HCT116 (cell line): ENCODE measurements around the gene PRDX2. TPM values are rescaled to one million over a fixed set of nuclear protein-coding genes. Genes with fewer than 3 reads are reported as not detected.
A peak's percentile ranks its signal among the peaks of the same experiment; 100 is the strongest.

ENCODE experiments used
- ATAC-seq: fragments of 200-7000 bp; cut with Tn5 transposase; 2 replicates; pipeline ENCODE4 v1.9.1; 2020; ENCODE audit warnings: mild to moderate bottlenecking, moderate library complexity
- BruUV-seq: library from RNA; stranded (reverse); fragments of 400-500 nt; replicated peaks from 2 replicates; lab custom pipeline; 2021; lab: Mats Ljungman, UMichigan
- CTCF ChIA-PET: fragments of 300-600 bp; sonication (Branson Sonifier 250); formaldehyde crosslinking; loops from one replicate; lab custom pipeline; 2021; ENCODE audit warnings: antibody characterized with exemption; lab: Charles Lee
- POLR2A ChIA-PET: fragments of 300-600, 350-600 bp; sonication (Branson Sonifier 250); formaldehyde crosslinking; loops from one replicate; lab custom pipeline; 2021; ENCODE audit warnings: antibody characterized with exemption; lab: Charles Lee
- RAD21 ChIA-PET, 2 experiments: fragments of 300-600 bp; sonication (Branson Sonifier 250); formaldehyde crosslinking; loops; one replicate each; lab custom pipeline; 2023; ENCODE audit warnings: low total read pairs in 2 of 2; ENCODE audit not compliant: uncharacterized antibody in 2 of 2, unreplicated experiment in 2 of 2, low non-redundant PET in 1 of 2; lab: Charles Lee
- DNase-seq: peaks from one replicate; pipeline ENCODE4 v3.0.0-alpha.2; 2010; ENCODE audit warnings: low read depth, low spot score
- H2AFZ ChIP-seq: fragments of 200-600 bp; shearing (Covaris generic), sonication (generic); 2 replicates; pipeline ENCODE4 v1.6.1; 2017; ENCODE audit warnings: low read depth, mixed run types, mixed read lengths, antibody characterized with exemption, low read length; ENCODE audit not compliant: poor library complexity, severe bottlenecking
- H3K27ac ChIP-seq: 2 replicates; pipeline ENCODE4 v1.5.1; 2012; ENCODE audit warnings: low read depth, low read length
- H3K27me3 ChIP-seq: fragments of 200-600 bp; sonication (generic); 2 replicates; pipeline ENCODE4 v1.6.1; 2016; ENCODE audit warnings: mixed run types, low read length, mixed read lengths; ENCODE audit not compliant: insufficient read depth
- H3K36me3 ChIP-seq, 2 experiments: fragments of 200-500 bp in 1 of 2; fragments of 200-600 bp in 1 of 2; sonication (Bioruptor generic) in 1 of 2; sonication (generic) in 1 of 2; 2 replicates each; pipeline versions ENCODE4 v1.5.1 to v1.6.1; 2014 to 2016; ENCODE audit warnings: low read length in 2 of 2, inconsistent platforms in 1 of 2, mixed read lengths in 1 of 2, mixed run types in 1 of 2; ENCODE audit not compliant: insufficient read depth in 2 of 2, control insufficient read depth in 1 of 2
- H3K4me1 ChIP-seq, 2 experiments: fragments of 200-600 bp in 1 of 2; sonication (generic) in 1 of 2; 2 replicates each; pipeline versions ENCODE4 v1.5.1 to v1.6.1; 2012 to 2017; ENCODE audit warnings: low read length in 2 of 2, inconsistent platforms in 1 of 2, mild to moderate bottlenecking in 1 of 2, mixed read lengths in 1 of 2, mixed run types in 1 of 2, moderate library complexity in 1 of 2; ENCODE audit not compliant: insufficient read depth in 2 of 2, control insufficient read depth in 1 of 2
- H3K4me2 ChIP-seq: fragments of 200-600 bp; sonication (generic); 2 replicates; pipeline ENCODE4 v1.6.1; 2017; ENCODE audit warnings: mixed run types, low read length, mixed read lengths
- H3K4me3 ChIP-seq, 2 experiments: fragments of 200-600 bp in 1 of 2; sonication (generic) in 1 of 2; replicated peaks in 1 of 2; 2 replicates each; pipeline ENCODE4 v1.5.1; 2011 to 2016; ENCODE audit warnings: low read length in 2 of 2, control low read depth in 1 of 2, low read depth in 1 of 2, mild to moderate bottlenecking in 1 of 2, mixed read lengths in 1 of 2, mixed run types in 1 of 2
- H3K79me2 ChIP-seq: fragments of 200-600 bp; sonication (generic); 2 replicates; pipeline ENCODE4 v1.6.1; 2017; ENCODE audit warnings: mild to moderate bottlenecking, mixed run types, low read length, moderate library complexity, mixed read lengths; ENCODE audit not compliant: insufficient read depth
- H3K9ac ChIP-seq: fragments of 200-600 bp; sonication (generic); 2 replicates; pipeline ENCODE4 v1.6.1; 2016; ENCODE audit warnings: low read length, mixed read lengths
- H3K9me2 ChIP-seq: fragments of 200-600 bp; sonication (generic), shearing (Covaris generic); 2 replicates; pipeline ENCODE4 v1.6.1; 2017; ENCODE audit warnings: mixed run types, mild to moderate bottlenecking, moderate library complexity; ENCODE audit not compliant: insufficient read depth
- H3K9me3 ChIP-seq, 2 experiments: fragments of 200-500 bp in 1 of 2; fragments of 200-600 bp in 1 of 2; sonication (Bioruptor generic) in 1 of 2; sonication (generic) in 1 of 2; 2 replicates each; pipeline ENCODE4 v1.6.1; 2014 to 2017; ENCODE audit warnings: low read length in 2 of 2, mixed read lengths in 2 of 2, inconsistent platforms in 1 of 2, low read depth in 1 of 2, mild to moderate bottlenecking in 1 of 2, mixed run types in 1 of 2, moderate library complexity in 1 of 2; ENCODE audit not compliant: control insufficient read depth in 1 of 2, insufficient read depth in 1 of 2
- H4K20me1 ChIP-seq: fragments of 200-600 bp; sonication (generic), shearing (Covaris generic); 2 replicates; pipeline ENCODE4 v1.6.1; 2017; ENCODE audit warnings: mixed run types, mild to moderate bottlenecking, moderate library complexity; ENCODE audit not compliant: insufficient read depth
- CBX3 ChIP-seq: IDR thresholded peaks from 2 replicates; pipeline ENCODE4 v1.6.1; 2012; ENCODE audit warnings: low read depth
- POLR2AphosphoS5 ChIP-seq: IDR thresholded peaks from 2 replicates; pipeline ENCODE4 v1.6.1; 2011; ENCODE audit warnings: mild to moderate bottlenecking, low read depth, low read length, moderate library complexity
- REST ChIP-seq: IDR thresholded peaks from 2 replicates; pipeline ENCODE4 v1.6.1; 2012; ENCODE audit warnings: low read depth
- TCF7L2 ChIP-seq: IDR thresholded peaks from 2 replicates; pipeline ENCODE4 v1.7.0; 2011; ENCODE audit warnings: borderline replicate concordance, inconsistent platforms; ENCODE audit not compliant: insufficient read depth, insufficient read length; ENCODE audit errors: extremely low read depth
- ZBTB33 ChIP-seq: IDR thresholded peaks from 2 replicates; pipeline ENCODE4 v1.6.1; 2011; ENCODE audit warnings: mild to moderate bottlenecking, low read length, moderate library complexity; ENCODE audit not compliant: insufficient replicate concordance; ENCODE audit errors: extremely low read depth
- intact Hi-C: fragments of 100-400 bp; cut with micrococcal nuclease; formaldehyde crosslinking; loops from 2 replicates; pipeline ENCODE4 v1.10.0; 2022
- total RNA-seq: library from RNA; stranded (reverse); gene quantifications from one replicate; pipeline ENCODE4 v1.2.1, GENCODE V29; 2021; ENCODE audit not compliant: unreplicated experiment

Gene PRDX2
- total RNA-seq, 1 experiment from 2014 or later = 387 TPM

- no peak for TF ChIP-seq CBX3
- TF ChIP-seq POLR2AphosphoS5 = no peak
- TF ChIP-seq TCF7L2 = peak; percentile 86
- TF ChIP-seq ZBTB33 = no peak
- TF ChIP-seq REST = no peak
- POLR2A ChIA-PET = interaction anchor here (0.8 to 1.4 kb wide), 3 partner anchors 9 to 43 kb away, joined by 3 to 5 read pairs (median 3); partner anchors contain the start of gene JUNB
- H3K4me1 ChIP-seq = peaks cover 17 to 40% of the 10 kb centered on the region in 2 experiments
- ATAC-seq = peak; percentile 11
- H3K9me3 ChIP-seq = no peaks in the 10 kb centered on the region
- peaks cover 25% of the 10 kb centered on the region for H3K79me2 ChIP-seq
- intact Hi-C loops = loop anchor here (5.0 kb wide), 1 partner anchor 36 kb away; the partner anchor contains the start of gene MAST1
- peaks cover 4 to 19% of the 10 kb centered on the region in 2 experiments; a peak in 3 of 4 replicates for H3K36me3 ChIP-seq
- peak overlapping the region; percentile 94 for H3K9ac ChIP-seq
- peak overlapping the region; percentile 93 to 97 for H3K4me3 ChIP-seq
- H2AFZ ChIP-seq = no peak overlapping the region
- peak overlapping the region; percentile 86 for H3K27ac ChIP-seq
- peak overlapping the region; percentile 100 for H3K4me2 ChIP-seq
- no peaks in the 10 kb centered on the region for H3K9me2 ChIP-seq
- DNase-seq = no peak
- no peaks in the 10 kb centered on the region for H4K20me1 ChIP-seq
- BruUV-seq = TSS peak; percentile 54
- RAD21 ChIA-PET = no interaction called here
- H3K27me3 ChIP-seq = no peaks in the 10 kb centered on the region
- CTCF ChIA-PET = interaction anchor here (0.9 to 1.1 kb wide), 3 partner anchors 26 to 293 kb away, joined by 3 to 4 read pairs (median 3); partner anchors contain the start of gene HOOK2
Measured at GRCh38 chr19:12800923-12801465, 606 bp downstream of the PRDX2 start.
